Activated naive CD4-positive, alpha-beta T cell treated with anti-CD3 and anti-CD28 coated beads, Interleukin-2, amount 50 U/mL, for 72 hours (primary cell): Measurements from ENCODE around the gene FAM83F. TPM values are rescaled to one million over a fixed set of nuclear protein-coding genes. Genes with fewer than 3 reads are reported as not detected.
A peak's percentile ranks its signal among the peaks of the same experiment; 100 is the strongest.

Experiments used
- ATAC-seq, 2 donors: fragments of 150-1000 bp; cut with Tn5 transposase; 2 replicates each; pipeline ENCODE4 v1.10.0; 2021; ENCODE audit warnings: mild to moderate bottlenecking in 2 of 2, moderate library complexity in 2 of 2
- DNase-seq, 2 donors: peaks; one replicate each; pipeline ENCODE4 v3.0.0; 2021 to 2022; ENCODE audit warnings: low spot score in 2 of 2
- H3K27ac Mint-ChIP-seq, 2 donors: one replicate each; pipeline ENCODE4 v1.8.0; 2022; ENCODE audit warnings: mild to moderate bottlenecking in 2 of 2, mixed read lengths in 2 of 2
- H3K36me3 Mint-ChIP-seq, 2 donors: one replicate each; pipeline ENCODE4 v1.8.0; 2022; ENCODE audit warnings: mixed read lengths in 2 of 2
- H3K9me3 Mint-ChIP-seq, 2 donors: one replicate each; pipeline ENCODE4 v1.8.0; 2022; ENCODE audit warnings: mixed read lengths in 2 of 2
- total RNA-seq, 2 donors: library from RNA; stranded (reverse); gene quantifications; one replicate each; pipeline ENCODE4 v1.2.3, GENCODE V29; 2022

FAM83F gene
- total RNA-seq, 2 donors from 2014 or later: 1.1 TPM

DNA sequence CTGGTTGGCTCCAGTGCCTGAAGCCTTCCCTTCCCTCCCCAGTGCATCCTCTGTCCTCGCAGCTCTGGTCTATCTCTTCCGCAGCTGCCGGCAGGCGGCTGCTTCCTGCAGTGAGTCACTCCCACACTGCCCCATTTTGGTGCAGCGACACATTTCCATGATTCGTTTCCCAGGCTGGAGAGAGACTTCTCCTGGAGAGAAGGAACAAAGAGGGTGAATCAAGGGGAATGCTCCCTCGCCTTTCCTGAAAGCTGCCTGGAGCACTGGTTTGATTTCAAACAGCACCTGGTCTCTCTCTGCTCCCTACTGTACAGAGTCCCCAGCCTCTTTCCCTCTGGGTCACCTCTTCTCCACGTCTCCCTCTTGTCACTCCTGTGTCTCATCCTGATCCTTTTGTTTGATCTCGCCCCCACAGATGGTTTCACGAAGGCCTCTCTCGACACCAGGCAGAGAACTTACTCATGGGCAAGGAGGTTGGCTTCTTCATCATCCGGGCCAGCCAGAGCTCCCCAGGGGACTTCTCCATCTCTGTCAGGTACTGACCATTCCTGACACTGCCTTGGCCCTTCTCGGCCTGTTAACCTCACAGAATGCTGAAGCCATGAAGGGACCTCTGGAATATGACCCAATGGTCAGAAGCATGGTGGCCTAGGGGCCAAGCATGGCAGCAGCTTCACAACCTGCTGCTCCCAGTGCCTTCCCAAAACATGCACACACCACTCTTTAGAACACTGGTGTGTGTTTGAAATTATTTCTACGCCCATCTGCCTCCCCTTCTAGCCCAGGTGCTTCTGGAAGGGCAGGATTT is 34.9 kb upstream of the FAM83F start, which contains the start of gene TMA7B:
Gene TMA7B (plus strand): TSS at position 758 of the 808 bp plus-strand sequence. CDS start 3,978 bp downstream, outside the sequence.
- H3K27ac Mint-ChIP-seq: peak within 1 kb of the TSS; percentile 31 to 61
- H3K36me3 Mint-ChIP-seq: peaks cover 40 to 85% of the 10 kb centered on the region in 2 donors
- no peaks in the 10 kb centered on the region for H3K9me3 Mint-ChIP-seq
- DNase-seq (peak; percentile 38 to 59), ATAC-seq (peak; percentile 19 to 20)

DNA sequence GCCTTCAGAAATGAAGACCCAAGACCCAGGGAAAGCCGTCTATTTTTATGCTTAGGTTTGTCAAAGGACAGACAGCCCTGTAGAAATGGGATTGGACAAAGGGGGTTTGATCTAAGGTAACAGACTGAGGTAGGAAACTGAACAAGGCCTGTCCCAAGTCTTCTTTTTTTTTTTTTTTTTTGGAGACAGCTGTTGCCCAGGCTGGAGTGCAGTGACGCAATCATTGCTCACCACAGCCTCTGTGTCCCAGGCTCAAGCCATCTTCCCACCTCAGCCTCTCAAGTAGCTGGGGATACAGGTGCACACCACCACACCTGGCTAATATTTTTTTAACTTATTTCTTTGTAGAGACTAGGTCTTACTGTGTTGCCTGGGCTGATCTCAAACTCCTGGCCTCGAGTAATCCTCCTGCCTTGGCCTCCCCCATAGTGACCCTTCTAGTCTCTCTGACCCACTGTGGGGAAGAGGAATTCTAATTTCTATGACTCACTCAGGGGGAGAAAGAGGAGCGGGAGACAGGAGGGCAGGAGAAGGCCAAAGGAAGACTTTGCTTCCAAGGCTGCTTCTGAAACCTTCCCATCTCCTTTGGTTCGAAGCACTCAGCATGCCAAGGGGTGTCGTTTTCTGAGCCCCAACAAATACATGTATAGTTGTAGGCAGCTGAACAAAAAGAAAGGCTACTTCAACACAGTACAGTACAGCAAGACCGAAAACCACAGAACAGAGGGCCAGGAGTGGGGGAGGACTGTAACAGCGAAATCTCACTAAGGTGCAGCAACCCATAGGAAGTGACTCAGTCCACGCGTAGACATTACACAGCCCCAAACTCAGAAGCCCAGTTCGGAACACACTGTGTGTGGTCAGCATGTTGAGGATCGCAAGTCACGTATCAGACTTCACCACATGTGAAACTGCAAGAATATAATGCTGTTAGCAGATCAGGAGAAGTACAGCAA is 33.7 kb upstream of the FAM83F start:
- Mint-ChIP-seq H3K36me3 (peaks cover 34 to 81% of the 10 kb centered on the region in 2 donors), H3K9me3 (no peaks in the 10 kb centered on the region), H3K27ac (peak overlapping the region; percentile 31 to 61)
- DNase-seq (peak; percentile 72 to 87), ATAC-seq (peak; percentile 96 to 98)

DNA sequence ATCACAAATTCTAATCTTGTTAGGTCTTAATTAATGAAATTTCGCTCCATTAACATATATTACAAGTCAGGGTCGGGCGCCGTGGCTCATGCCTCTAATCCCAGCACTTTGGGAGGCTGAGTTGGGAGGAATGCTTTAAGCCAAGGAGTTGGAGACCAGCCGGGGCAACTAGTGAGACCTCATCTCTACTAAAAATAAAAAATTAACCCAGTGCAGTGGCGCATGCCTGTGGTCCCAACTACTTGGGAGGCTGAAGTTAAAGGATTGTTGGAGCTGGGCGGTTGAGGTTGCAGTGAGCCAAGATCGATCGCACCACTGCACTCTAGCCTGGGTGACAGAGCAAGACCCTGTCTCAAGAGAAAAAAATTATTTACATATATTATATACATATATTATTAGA is 32.7 kb upstream of the FAM83F start:
- DNase-seq (no peak), ATAC-seq (no peak)
- H3K9me3 Mint-ChIP-seq: no peaks in the 10 kb centered on the region
- H3K27ac Mint-ChIP-seq: peak overlapping the region in 1 of 2 donors; percentile 61
- H3K36me3 Mint-ChIP-seq: peaks cover 37 to 75% of the 10 kb centered on the region in 2 donors

DNA sequence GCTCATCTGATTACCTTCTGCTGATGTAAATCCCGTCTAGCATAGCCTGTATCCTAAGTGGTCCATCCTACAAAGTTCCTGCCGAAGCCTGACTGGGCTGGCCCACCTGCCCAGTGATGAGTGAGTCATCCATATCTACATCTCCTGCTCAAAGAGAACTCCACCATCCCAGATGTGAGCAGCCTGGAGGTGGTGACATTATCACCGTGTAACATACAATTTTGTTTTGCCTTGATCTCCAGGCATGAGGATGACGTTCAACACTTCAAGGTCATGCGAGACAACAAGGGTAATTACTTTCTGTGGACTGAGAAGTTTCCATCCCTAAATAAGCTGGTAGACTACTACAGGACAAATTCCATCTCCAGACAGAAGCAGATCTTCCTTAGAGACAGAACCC is 29.0 kb upstream of the FAM83F start:
- Mint-ChIP-seq H3K9me3 (no peaks in the 10 kb centered on the region), H3K27ac (no peak overlapping the region), H3K36me3 (peaks cover 10 to 45% of the 10 kb centered on the region in 2 donors)
- DNase-seq: no peak
- ATAC-seq: no peak

DNA sequence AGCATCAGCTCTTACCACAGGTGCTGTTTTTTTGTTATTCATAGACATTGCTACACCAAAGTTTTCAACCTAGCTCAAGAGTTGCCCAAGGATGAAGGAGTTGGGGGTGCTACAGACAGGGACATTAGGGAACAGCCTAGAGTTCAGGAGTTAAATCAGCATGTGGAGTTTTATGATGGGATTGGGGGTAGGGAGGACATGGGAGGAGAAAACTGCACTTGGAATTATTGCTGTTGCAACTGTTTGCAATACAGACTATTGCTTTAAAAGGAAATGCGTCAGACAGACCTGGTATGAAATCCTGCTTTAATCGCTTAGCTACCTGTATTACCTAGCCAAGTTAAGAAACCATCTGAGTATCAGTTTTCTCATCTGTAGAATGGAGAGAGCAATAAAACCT is 28.3 kb upstream of the FAM83F start:
- H3K36me3 Mint-ChIP-seq: peaks cover 8 to 38% of the 10 kb centered on the region in 2 donors
- ATAC-seq (no peak), DNase-seq (no peak)
- H3K9me3 Mint-ChIP-seq: no peaks in the 10 kb centered on the region
- H3K27ac Mint-ChIP-seq: no peak overlapping the region

DNA sequence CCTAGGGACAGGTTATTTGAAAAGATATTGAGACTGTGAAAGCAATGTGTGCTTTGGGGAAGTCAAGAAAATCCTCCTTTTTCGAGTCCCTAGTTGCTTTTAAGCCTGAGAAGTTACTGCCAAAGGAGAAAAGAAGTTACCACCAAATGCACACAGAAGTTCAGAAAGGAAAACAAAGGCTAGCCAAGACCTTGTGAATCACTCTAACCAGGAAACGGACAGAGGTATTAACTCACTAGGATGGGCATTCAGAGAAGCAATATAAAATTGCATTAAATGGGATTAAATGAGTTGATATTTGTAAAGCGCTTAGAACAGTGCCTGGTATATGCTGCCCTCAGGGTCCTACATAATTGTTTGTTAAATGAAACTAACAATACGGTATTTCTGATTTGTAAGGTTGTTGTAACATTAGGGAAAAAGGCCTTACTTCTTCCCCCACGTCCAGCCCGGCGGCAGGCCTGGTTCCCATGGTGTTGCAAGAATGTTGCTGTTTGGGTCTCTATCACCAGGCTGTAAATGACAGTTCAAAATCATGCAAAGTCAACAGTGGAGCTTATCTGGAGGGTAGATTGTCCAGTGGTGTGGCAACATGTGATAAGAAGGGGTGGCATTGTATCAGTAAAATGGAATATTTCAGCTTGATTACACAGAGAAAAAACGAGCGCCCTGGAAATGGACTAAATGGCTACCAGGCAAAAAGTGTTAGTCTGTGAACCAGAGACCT is 27.5 kb upstream of the FAM83F start:
- DNase-seq (no peak), ATAC-seq (no peak)
- Mint-ChIP-seq H3K36me3 (peaks cover 4 to 33% of the 10 kb centered on the region in 2 donors), H3K9me3 (no peaks in the 10 kb centered on the region), H3K27ac (no peak overlapping the region)

DNA sequence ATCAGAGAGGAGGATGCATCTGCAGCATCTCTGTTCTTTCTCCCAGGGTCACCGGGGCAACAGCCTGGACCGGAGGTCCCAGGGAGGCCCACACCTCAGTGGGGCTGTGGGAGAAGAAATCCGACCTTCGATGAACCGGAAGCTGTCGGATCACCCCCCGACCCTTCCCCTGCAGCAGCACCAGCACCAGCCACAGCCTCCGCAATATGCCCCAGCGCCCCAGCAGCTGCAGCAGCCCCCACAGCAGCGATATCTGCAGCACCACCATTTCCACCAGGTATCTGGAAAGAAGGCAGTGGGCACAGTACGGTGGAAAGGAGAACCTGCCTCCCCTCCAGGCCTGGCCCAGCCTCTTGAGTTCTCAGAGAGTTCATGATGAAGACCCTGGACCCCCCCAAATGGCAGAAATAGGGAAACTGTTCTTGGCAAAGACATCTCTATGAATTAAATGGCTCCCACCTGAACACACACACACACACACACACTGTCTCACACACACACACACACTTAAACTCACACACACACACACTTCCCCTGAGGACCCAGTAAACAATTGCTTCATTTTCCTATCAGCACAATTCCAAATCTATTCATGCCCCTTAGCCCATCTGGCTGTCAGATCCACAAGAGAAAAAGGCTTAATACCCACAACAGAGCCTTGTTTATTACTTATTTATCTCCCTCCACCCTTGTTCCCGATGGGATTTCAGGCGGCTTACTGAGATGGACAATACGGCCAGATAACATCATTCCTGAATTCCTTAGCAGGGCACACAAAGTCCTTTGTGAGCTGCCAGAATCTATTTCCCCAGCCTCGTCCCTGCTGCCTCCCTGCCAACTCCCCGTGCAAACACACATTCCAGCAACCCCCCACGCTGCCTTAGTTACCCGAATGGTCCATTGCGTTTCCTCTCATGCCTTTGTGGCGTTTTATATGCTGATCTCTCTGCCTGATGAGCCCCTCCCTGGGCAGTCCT is 26.5 kb upstream of the FAM83F start:
- DNase-seq (no peak), ATAC-seq (no peak)
- Mint-ChIP-seq H3K9me3 (no peaks in the 10 kb centered on the region), H3K36me3 (peaks cover 4 to 27% of the 10 kb centered on the region in 2 donors), H3K27ac (peak overlapping the region in 1 of 2 donors; percentile 62)

DNA sequence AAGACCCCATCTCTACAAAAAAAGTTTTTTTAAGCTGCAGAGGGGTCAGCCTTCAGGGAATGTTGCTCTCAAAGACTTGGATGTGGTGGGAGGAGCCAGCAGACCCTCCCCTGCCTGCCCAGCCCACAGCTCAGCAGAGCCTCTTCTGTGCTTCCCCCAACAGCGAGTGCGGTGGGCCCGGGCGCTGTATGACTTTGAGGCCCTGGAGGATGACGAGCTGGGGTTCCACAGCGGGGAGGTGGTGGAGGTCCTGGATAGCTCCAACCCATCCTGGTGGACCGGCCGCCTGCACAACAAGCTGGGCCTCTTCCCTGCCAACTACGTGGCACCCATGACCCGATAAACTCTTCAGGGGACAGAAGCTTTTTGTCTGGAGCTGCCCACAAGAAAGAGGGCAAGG is 24.0 kb upstream of the FAM83F start:
- no peaks in the 10 kb centered on the region for H3K9me3 Mint-ChIP-seq
- DNase-seq: no peak
- no peak overlapping the region for H3K27ac Mint-ChIP-seq
- ATAC-seq: no peak
- peaks cover 4 to 8% of the 10 kb centered on the region in 2 donors for H3K36me3 Mint-ChIP-seq

DNA sequence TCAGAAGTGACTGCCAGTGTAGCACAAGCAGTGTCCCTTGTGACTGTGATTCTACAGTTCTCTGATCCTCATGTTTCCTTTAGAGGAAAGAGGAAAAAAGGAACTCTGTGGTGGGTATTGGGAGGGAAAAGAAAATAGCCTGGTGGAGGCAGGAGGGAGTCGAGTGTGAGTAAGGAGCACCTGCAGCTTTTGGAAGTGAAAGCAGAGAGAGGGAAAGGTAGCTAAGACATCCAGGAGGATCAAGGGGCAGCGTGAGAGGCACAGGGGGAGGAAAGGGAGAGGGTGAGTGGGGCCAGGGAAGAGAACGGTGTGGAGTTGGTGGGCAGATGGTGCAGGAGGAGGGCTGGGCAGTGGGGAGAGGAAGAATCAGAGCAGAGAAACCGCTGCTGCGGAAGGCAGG is 22.1 kb upstream of the FAM83F start:
- Mint-ChIP-seq H3K36me3 (peaks cover 0 to 6% of the 10 kb centered on the region in 2 donors), H3K9me3 (no peaks in the 10 kb centered on the region), H3K27ac (peak overlapping the region in 1 of 2 donors; percentile 6)
- no peak for DNase-seq
- no peak for ATAC-seq

DNA sequence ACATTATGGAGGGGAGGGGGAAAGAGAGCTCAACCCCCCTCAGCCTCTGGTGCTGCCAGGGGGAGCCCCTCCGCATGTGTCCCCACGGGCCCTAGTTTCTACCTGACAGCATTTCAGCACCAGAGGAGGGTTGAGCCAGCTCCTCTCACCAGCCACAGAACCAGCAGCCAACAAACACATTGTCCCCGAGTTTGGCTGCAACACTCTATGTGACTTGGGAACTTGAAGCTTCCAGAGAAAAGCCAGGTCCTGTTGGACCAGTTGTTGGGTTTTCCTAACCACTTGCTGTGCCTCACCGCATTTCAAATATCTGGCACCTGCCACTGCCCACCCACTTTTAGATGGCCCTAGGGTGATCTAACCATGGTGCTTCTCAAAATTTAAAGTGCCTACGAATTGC is 21.1 kb upstream of the FAM83F start:
- Mint-ChIP-seq H3K36me3 (peaks cover 0 to 6% of the 10 kb centered on the region in 2 donors), H3K27ac (no peak overlapping the region), H3K9me3 (no peaks in the 10 kb centered on the region)
- no peak for ATAC-seq
- no peak for DNase-seq

DNA sequence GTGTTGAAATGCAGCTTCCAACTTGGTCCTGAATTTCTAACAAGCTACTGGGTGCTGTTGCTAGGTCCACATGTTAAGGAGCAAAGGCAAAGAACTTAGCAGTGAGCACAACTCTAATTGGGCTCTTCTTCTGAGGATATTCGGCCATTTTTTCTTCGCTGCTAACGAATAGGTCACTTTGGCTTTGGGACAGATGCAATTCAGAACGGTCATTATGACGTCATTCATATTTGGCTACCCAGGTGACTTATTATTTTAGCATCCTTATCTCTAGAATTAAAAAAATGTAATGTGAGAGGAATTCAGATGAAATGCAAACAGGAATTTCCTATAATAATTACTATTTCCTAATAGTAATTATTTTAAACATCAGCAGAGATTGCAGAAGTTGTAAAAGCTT is 20.7 kb upstream of the FAM83F start:
- no peak for ATAC-seq

DNA sequence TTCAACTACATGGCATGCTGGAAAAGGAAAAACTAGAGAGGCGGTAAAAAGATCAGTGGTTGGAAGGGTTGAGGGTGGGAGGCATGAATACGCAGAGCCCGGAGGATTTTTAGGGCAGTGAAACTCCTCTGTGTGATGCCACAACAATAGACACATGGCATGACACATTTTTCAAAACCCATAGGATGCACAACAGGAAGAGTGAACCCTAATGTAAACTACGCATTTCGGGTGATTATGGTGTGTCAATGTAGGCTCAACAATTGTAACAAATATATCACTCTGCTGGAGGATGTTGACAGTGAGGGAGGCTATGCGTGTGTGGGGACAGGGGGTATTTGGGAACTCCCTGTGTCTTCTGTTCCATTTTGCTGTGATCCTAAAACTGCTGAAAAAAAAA is 15.7 kb upstream of the FAM83F start:
- peaks cover 0 to 8% of the 10 kb centered on the region in 2 donors for H3K9me3 Mint-ChIP-seq
- no peak for DNase-seq
- H3K36me3 Mint-ChIP-seq: no peaks in the 10 kb centered on the region
- H3K27ac Mint-ChIP-seq: no peak overlapping the region
- peak; percentile 49 to 61 for ATAC-seq

More for the DNA sequence above, 20.7 kb upstream of the FAM83F start:
- Mint-ChIP-seq H3K27ac (no peak overlapping the region), H3K36me3 (peaks cover 0 to 3% of the 10 kb centered on the region in 2 donors), H3K9me3 (peaks cover 0 to 3% of the 10 kb centered on the region in 2 donors)
- DNase-seq: no peak

DNA sequence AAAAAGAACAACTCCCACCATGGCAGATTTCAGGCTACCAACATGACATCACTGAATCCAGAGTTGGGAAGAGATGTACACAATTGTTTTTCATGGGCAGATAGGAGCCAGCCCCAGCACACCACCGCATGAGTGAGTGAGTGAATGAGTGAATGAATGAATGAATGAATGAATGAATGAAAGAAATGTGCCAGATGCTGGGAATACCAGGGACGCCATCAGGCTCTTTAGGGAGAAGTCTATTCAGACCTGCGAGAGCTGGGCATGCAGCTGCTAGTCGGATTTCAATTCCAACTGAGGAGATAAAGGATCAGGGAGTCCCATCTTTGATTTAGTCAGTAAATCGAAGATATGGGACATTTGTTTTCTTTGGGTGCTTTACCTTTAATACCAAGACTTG is 15.3 kb upstream of the FAM83F start:
- Mint-ChIP-seq H3K36me3 (no peaks in the 10 kb centered on the region), H3K27ac (no peak overlapping the region), H3K9me3 (peaks cover 0 to 8% of the 10 kb centered on the region in 2 donors)
- ATAC-seq (no peak), DNase-seq (no peak)

DNA sequence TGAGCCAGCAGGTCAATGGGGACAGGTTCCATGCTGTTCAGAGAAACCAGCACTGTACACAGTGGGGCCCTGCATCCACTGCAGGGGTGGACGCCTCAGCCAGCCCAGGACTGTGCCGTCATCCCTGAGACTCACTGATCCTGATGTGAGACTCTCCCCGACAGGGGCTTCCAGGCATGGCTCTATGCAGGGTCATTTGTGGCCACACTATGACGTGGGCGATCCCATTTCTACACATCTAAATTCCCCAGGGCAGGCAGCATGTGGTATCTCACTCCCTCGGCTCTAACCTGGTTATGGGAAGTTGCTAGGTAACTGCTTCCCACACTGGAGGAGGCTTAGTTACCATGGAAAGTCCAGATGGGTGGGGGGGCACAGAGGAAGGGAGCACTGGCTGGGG is 14.2 kb upstream of the FAM83F start:
- Mint-ChIP-seq H3K27ac (no peak overlapping the region), H3K9me3 (peaks cover 0 to 8% of the 10 kb centered on the region in 2 donors), H3K36me3 (no peaks in the 10 kb centered on the region)
- DNase-seq (no peak), ATAC-seq (peak in 1 of 2 donors; percentile 25)

DNA sequence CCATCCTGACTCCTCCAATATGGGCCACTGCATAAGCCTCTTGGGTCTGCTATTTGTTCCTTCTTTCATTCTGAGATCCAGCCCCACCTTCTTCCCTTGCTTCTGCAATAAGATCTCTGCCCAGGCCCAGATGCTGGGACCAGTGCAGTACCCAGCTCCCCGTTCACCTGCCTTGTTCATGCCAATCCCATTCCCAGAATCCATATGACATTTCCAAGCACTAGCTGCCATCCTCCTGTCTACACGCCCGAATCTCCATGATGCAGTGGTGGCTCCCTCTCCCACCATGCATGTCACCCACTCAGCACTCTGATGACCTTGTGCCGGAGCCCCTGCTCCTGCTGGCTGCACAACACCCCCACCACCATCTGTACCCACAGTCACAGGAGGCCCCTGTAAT is 11.4 kb upstream of the FAM83F start:
- Mint-ChIP-seq H3K9me3 (peaks cover 0 to 8% of the 10 kb centered on the region in 2 donors), H3K36me3 (no peaks in the 10 kb centered on the region), H3K27ac (peak overlapping the region in 1 of 2 donors; percentile 57)
- DNase-seq (no peak), ATAC-seq (no peak)
